Gastroesophageal sphincter (tissue), 3 donors: ENCODE measurements around the gene TTLL6.

Experiments used
- CTCF ChIP-seq, 4 experiments: fragments of 200-600 bp in 2 of 4; fragments of 450-650 bp in 2 of 4; sonication (generic) in 1 of 4; IDR thresholded peaks; one replicate each; pipeline ENCODE4 v1.5.1; 2017 to 2019; ENCODE audit warnings: antibody characterized with exemption in 4 of 4, mild to moderate bottlenecking in 2 of 4, moderate library complexity in 2 of 4
- POLR2A ChIP-seq, 2 donors: fragments of 450-650 bp; IDR thresholded peaks; one replicate each; pipeline ENCODE4 v1.6.1; 2017; ENCODE audit warnings: antibody characterized with exemption in 2 of 2, mild to moderate bottlenecking in 2 of 2, moderate library complexity in 1 of 2
- POLR2AphosphoS5 ChIP-seq: sonication (generic); formaldehyde crosslinking; IDR thresholded peaks from one replicate; pipeline ENCODE4 v1.6.1; 2017; ENCODE audit warnings: antibody characterized with exemption

- TF ChIP-seq POLR2A (IDR thresholded peaks at IDR 0.05) (no peak), CTCF (IDR thresholded peaks at IDR 0.05) (no peak), POLR2AphosphoS5 (no peak)
Measured at GRCh38 chr17:48800626-48801217, 16.3 kb downstream of the TTLL6 start.
